ENCODE measurements around the gene PANX1. TPM values are rescaled to one million over a fixed set of nuclear protein-coding genes. Genes with fewer than 3 reads are reported as not detected.

The PANX1 gene
- total RNA-seq, 1 donor from 2014 or later = 58.0 TPM

GRCh38 chr11:94186342-94187203 lies 57.9 kb downstream of the PANX1 start:
- H3K4me3 Mint-ChIP-seq (ENCODE audit: unreplicated experiment) = no peak overlapping the region
- H3K36me3 Mint-ChIP-seq (ENCODE audit: unreplicated experiment) = peaks cover 11% of the 10 kb centered on the region
- peaks cover 12% of the 10 kb centered on the region for H3K9me3 Mint-ChIP-seq (ENCODE audit: unreplicated experiment)
- H3K4me1 Mint-ChIP-seq (ENCODE audit: low read depth, unreplicated experiment) = peaks cover 7% of the 10 kb centered on the region
- H3K27me3 Mint-ChIP-seq (ENCODE audit: unreplicated experiment) = peaks cover 2% of the 10 kb centered on the region
- no peak for DNase-seq
- no peak for TF ChIP-seq CTCF (IDR thresholded peaks at IDR 0.05; ENCODE audit: partially characterized antibody, unreplicated experiment)
- H3K27ac Mint-ChIP-seq (ENCODE audit: unreplicated experiment) = no peak overlapping the region

GRCh38 chr11:94193288-94193687 lies 64.6 kb downstream of the PANX1 start:
- Mint-ChIP-seq H3K9me3 (ENCODE audit: unreplicated experiment) (peaks cover 3% of the 10 kb centered on the region), H3K27ac (ENCODE audit: unreplicated experiment) (no peak overlapping the region), H3K4me3 (ENCODE audit: unreplicated experiment) (no peak overlapping the region), H3K36me3 (ENCODE audit: unreplicated experiment) (no peaks in the 10 kb centered on the region), H3K27me3 (ENCODE audit: unreplicated experiment) (no peaks in the 10 kb centered on the region), H3K4me1 (ENCODE audit: low read depth, unreplicated experiment) (no peaks in the 10 kb centered on the region)
- no peak for TF ChIP-seq CTCF (IDR thresholded peaks at IDR 0.05; ENCODE audit: partially characterized antibody, unreplicated experiment)
- DNase-seq = no peak

GRCh38 chr11:94194712-94195111 lies 66.1 kb downstream of the PANX1 start:
- Mint-ChIP-seq H3K4me3 (ENCODE audit: unreplicated experiment) (no peak overlapping the region), H3K9me3 (ENCODE audit: unreplicated experiment) (no peaks in the 10 kb centered on the region), H3K27me3 (ENCODE audit: unreplicated experiment) (no peaks in the 10 kb centered on the region), H3K36me3 (ENCODE audit: unreplicated experiment) (no peaks in the 10 kb centered on the region), H3K27ac (ENCODE audit: unreplicated experiment) (no peak overlapping the region), H3K4me1 (ENCODE audit: low read depth, unreplicated experiment) (peaks cover 5% of the 10 kb centered on the region)
- DNase-seq = no peak
- TF ChIP-seq CTCF (IDR thresholded peaks at IDR 0.05; ENCODE audit: partially characterized antibody, unreplicated experiment) = no peak

GRCh38 chr11:94196363-94196762 lies 67.7 kb downstream of the PANX1 start:
- peaks cover 5% of the 10 kb centered on the region for H3K4me1 Mint-ChIP-seq (ENCODE audit: low read depth, unreplicated experiment)
- no peaks in the 10 kb centered on the region for H3K36me3 Mint-ChIP-seq (ENCODE audit: unreplicated experiment)
- no peaks in the 10 kb centered on the region for H3K9me3 Mint-ChIP-seq (ENCODE audit: unreplicated experiment)
- DNase-seq = no peak
- peak overlapping the region; percentile 37 for H3K27ac Mint-ChIP-seq (ENCODE audit: unreplicated experiment)
- H3K27me3 Mint-ChIP-seq (ENCODE audit: unreplicated experiment) = no peaks in the 10 kb centered on the region
- no peak overlapping the region for H3K4me3 Mint-ChIP-seq (ENCODE audit: unreplicated experiment)
- TF ChIP-seq CTCF (IDR thresholded peaks at IDR 0.05; ENCODE audit: partially characterized antibody, unreplicated experiment) = no peak

GRCh38 chr11:94198718-94199117 lies 70.1 kb downstream of the PANX1 start:
- Mint-ChIP-seq H3K4me3 (ENCODE audit: unreplicated experiment) (no peak overlapping the region), H3K27me3 (ENCODE audit: unreplicated experiment) (no peaks in the 10 kb centered on the region), H3K4me1 (ENCODE audit: low read depth, unreplicated experiment) (peaks cover 5% of the 10 kb centered on the region), H3K27ac (ENCODE audit: unreplicated experiment) (no peak overlapping the region), H3K9me3 (ENCODE audit: unreplicated experiment) (no peaks in the 10 kb centered on the region), H3K36me3 (ENCODE audit: unreplicated experiment) (no peaks in the 10 kb centered on the region)
- TF ChIP-seq CTCF (IDR thresholded peaks at IDR 0.05; ENCODE audit: partially characterized antibody, unreplicated experiment) = no peak
- DNase-seq = no peak

Data from glutamatergic neuron (in vitro differentiated cells).